HG03439 (cell line): ENCODE data around the gene STRADA.

Experiments used
- ATAC-seq: cut with Tn5 transposase; IDR thresholded peaks from one replicate; pipeline ENCODE4 v1.9.1; 2021; ENCODE audit warnings: mild to moderate bottlenecking, moderate library complexity; ENCODE audit not compliant: unreplicated experiment

STRADA gene

GRCh38 chr17:63686138-63686685 is 55.4 kb downstream of the STRADA start:
- no peak for ATAC-seq

DNA sequence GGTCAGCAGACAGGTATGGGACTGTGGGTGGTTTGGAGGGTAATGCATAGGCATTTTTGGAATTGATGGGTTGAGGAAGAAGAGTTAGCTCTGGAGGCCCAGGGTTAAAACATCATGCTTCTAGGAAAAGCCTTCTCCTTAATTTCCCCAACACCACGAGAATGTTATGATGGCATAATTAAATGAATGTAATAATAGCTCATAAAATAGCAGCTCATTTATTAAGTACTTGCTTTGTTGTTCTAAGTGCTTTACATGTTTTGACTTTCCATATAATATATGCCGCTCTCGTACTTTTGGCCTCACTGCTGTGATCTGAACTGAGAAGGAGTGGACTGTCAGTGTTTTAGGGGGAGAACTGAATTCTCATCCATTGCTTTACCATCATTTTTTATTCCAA is 56.0 kb downstream of the STRADA start:
- ATAC-seq, result no peak

DNA sequence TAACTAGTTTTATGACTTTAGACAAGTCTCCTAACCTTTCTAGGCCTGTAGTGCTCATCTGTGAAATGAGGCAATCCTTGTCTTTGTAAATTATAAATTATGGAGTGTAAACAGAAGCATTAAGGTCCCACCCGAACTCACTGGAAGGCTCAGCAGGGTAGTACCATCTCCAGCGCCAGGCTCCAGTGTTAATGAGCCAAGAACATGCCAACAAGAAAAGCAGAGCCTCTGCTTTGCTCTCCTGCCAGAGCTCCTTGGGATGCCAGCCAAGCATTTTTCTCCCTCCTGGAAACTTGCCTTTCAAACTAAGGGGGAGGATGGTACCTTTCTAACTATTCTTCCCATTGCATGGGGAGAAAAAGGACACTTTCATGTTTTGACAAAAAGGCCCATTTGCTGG is 56.6 kb downstream of the STRADA start:
- no peak for ATAC-seq

DNA sequence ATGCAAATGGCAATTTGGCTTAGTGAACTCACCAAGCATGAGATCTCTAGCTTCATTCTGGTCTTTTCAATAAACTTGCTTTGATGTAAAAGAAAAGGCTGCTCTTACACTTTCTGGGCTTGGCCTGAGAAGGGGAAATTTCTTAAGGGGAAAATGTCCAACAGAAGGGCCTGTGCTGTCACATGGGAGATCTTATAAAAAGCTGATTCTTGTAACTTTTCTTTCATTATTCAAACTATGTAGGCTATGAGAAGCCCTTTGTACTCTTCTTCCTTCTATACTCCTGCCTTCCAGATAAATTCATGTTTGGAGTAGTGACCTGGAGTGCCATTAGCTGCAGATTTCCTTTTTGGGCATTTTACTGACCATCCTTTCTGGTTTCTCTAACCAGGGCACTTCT is 58.6 kb downstream of the STRADA start:
- no peak for ATAC-seq

DNA sequence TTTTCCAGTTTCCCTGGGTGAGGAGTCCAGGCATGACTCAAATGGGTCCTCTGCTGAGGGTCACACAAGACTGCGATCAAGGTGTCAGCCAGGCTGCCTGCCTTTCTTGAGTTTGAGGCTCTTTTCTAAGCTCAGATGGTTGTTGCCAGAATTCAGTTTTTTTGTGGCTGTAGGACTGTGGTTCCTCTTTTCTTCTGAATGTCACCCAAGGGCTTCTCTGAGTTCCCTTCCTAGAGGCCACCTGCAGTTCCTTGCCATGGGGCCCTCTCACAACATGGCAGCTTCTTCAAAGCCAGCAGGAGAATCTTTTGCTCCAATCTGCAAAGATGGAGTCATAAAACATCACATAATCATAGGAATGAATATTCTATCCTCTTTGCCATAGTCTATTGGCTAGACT is 59.2 kb downstream of the STRADA start:
- no peak for ATAC-seq

DNA sequence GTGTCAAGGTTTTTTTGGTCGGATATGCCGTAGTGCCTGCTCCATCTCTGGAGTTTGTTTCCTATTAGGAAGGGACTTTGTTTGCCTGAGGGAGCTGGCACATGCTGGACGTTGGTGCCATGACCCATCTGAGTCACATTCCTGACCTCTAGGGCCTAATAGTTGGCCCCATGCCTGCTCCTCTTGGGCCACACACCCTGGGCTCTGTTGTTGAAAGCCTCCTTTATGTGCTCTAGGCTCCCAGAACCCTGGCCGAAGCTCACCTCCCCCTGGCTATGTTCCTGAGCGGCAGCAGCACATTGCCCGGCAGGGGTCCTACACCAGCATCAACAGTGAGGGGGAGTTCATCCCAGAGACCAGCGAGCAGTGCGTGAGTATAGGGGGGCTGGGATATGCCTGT is 60.1 kb downstream of the STRADA start:
- no peak for ATAC-seq

DNA sequence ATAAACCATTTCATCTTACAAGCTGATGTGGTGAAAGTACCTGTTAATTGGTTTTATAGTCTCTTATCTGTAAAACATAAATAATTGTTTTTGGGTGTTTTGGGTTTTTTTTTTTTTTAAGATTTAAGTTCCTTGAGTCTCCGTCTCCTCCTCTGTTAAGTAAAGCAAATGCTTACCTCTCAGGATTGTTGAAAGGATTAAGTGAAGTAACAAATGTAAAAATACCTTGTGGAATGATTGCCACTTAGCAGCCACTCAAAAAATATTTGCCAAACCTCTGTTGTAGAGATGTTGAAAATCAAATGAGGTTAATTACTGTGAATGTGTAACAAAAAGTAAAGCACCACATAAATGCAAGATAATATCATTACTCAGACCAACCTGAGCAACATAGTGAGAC is 60.9 kb downstream of the STRADA start:
- ATAC-seq, result no peak

DNA sequence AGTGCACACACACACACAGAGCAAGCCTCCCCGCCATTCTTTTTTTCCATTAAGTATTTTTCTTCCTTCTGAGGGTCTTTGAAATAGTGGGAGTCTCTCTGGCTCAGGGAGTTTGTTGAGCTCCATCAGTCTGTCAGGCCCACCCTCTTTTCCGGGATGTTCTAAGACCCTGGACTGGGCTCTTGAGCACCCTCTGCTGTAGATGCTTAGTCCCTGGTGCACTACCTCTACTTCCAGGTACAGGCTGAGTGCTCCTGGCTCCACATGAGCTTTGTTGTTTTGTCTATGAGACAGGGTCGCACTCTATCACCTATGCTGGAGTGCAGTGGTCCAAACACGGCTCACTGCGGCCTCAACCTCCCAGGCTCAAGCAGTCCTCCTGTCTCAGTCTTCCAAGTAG is 62.4 kb downstream of the STRADA start:
- no peak for ATAC-seq

DNA sequence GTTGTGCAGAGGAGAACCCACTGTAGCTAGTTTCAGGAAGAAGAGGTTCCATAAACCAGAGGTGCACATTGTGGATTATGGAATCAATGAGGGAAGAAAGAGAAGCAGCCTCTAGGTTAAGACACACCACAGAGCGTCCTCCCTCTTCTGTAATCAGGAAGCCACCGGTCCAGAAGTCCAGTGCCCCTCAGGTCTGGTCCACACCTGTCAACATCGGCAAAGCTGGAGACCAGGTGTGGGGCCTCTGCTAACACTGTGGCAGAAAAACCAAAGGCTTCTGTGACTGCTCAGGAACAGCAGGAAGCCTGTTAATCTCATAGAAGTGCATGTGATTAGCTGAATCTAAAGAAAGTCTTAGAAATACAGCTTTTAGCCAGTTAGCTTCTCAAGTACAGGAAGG is 65.0 kb downstream of the STRADA start:
- no peak for ATAC-seq

DNA sequence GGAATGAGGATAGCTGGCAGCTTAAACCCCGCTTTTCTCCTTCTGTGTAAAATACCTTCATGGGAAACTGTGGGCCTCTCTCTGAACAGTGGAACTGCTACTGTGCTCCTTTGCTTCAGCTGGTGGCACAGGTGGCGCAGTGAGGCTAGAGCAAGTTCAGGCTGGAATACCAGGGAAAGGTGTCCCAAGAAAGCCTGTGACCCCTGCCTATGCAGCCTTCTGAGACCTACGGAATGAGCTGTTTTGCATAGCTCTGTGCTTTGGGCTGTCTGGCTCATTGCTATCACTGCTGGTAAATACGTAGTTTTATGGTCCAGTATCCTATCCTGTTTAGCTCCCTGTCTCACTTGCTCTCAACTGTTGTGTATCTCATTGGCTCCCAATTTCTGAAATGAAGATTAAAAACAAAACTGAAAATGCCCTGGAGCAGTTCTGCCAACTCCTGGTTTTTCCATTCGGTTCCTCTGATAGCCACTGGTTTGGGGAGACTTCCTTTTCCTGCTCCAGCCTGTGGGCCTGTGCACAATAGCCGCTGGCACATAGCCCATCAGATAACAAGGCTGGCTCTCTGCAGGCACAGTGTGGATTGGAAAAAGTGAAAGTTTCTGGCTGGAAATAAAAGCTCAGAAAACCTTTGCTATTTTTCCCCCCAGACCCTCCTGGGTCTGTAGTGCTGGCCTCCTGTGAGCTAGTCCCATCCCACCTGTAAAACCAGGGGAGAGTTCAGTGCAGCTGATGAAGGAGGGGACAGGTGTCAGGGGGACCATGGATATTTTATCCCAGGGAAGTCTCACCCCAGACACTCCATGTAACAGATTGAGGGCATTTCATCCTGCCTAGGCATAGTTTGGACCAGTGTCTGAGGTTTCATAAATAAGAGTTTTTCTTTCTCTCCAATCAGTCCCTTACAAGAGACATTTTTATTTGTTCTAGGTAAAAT is 65.7 kb downstream of the STRADA start:
- ATAC-seq, result no peak

DNA sequence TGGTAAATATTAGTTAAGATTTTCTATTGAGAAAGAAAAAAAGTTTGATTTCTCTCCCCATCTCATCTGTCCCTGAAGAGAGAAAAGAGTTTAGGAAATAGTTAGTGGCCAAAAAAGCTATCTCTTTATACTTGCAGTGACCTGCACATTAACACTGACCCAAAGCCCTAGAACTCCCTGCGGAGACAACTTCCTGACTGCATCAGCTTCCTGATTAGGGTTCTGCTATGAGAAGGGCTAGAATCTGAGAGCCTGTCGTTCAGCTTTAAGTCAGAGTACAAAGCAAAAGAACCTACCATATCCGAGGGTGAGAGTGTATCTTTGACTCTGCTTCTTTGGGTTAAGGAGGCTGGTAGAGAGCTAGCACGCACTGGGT is 66.4 kb downstream of the STRADA start:
- ATAC-seq, result no peak

- ATAC-seq, result no peak
These were observed 68.7 kb downstream of the STRADA start for GRCh38 chr17:63672856-63673255.

DNA sequence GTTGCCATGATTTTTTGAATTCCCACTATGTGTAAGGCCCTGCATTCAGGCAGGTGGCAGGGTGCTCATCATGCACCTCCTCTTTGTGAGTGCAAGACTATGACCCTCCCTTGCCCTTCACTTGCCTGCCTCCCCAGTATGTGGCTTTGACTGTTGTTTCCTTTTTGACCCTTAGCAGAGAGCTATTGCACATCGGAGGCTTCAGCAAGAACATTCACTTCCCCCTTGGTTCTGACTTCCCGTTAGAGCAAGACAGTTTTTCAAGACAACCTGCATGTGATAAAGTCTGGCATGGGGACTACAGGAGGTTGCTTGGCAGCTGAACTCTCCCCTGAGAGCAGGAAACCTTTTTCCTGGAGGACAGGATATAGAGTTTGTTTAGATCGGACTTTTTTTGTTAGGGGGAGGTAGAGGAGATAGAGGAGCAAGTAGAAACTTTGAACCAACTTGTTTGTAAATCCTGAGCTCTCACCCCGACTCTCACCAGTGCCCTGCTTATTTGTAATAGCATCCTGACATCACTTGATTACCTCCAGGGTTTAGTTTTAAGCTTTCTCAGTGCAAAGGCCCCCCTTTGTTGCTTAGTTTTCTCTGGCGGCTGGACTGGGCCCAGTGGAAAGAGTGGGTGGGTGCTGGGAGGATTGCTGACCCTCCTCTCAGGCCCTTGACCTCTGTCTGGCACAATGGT is 75.9 kb downstream of the STRADA start:
- ATAC-seq, result no peak

DNA sequence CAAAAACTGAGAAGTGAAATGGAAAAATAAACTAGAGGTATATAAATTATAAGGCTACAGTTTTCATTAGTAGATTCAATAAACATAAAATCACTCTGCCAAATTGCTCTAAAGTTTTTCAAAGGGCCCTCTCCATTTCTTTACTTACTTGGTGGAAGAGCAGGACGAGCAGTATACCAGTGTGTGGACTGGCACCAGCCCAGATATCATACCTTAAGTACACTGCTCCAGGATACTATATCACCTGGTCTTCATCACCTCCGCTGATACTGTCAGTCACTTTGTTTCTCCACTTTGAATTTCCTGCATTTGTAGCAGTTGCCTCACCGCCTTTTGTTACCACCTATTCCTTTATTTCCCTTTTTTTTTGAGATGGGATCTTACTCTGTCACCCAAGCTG is 81.7 kb downstream of the STRADA start:
- ATAC-seq, result no peak

- ATAC-seq, result no peak
These were observed 83.2 kb downstream of the STRADA start for GRCh38 chr17:63658366-63658765.

DNA sequence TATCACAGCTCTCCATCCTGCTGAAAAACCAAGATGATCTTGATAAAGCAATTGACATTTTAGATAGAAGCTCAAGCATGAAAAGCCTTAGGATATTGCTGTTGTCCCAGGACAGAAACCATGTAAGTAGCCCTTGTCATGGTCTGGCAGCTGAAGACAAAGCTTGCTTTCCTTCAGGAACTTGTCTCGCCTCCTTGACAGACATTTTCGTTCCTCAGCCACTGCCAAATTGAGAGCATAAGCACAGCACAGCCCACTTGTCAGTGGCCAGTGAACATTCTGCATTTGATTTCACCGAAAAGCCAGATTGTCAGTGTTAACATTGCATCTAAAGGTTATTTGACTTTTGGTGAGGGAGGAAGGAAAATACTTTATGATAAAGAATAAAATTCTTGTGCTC is 83.8 kb downstream of the STRADA start:
- ATAC-seq, result no peak

- ATAC-seq, result no peak
These were observed 88.5 kb downstream of the STRADA start for GRCh38 chr17:63653050-63653449.
